IMR-90 (cell line): ENCODE data around the gene STARD8. TPM values are rescaled to one million over a fixed set of nuclear protein-coding genes. Genes with fewer than 3 reads are reported as not detected.

Experiments used
- ATAC-seq: fragments of 200-7000 bp; cut with Tn5 transposase; 2 replicates; pipeline ENCODE4 v1.9.1; 2020; ENCODE audit warnings: low read depth, mild to moderate bottlenecking, moderate library complexity
- BruUV-seq: library from RNA; stranded (reverse); fragments of 400-500 nt; replicated peaks from 2 replicates; lab custom pipeline; 2021; lab: Mats Ljungman, UMichigan
- CTCF ChIA-PET: fragments of 300-600 bp; formaldehyde crosslinking; extraction: SDS; loops from one replicate; lab custom pipeline; 2021; ENCODE audit warnings: antibody characterized with exemption; lab: Yijun Ruan, JAX
- POLR2A ChIA-PET: fragments of 300-600 bp; sonication (Branson Sonifier 250); formaldehyde crosslinking; loops from one replicate; lab custom pipeline; 2022; ENCODE audit warnings: antibody characterized with exemption; ENCODE audit not compliant: unreplicated experiment; lab: Charles Lee
- DNase-seq: peaks from one replicate; pipeline ENCODE4 v3.0.0; 2013
- H2AFZ ChIP-seq: replicated peaks from 2 replicates; pipeline ENCODE3; 2013; ENCODE audit warnings: low read length, mild to moderate bottlenecking; ENCODE audit not compliant: poor library complexity
- H2AK5ac ChIP-seq: 2 replicates; pipeline ENCODE4 v1.6.1; 2013; ENCODE audit warnings: low read depth, low read length, inconsistent platforms
- H2AK9ac ChIP-seq: replicated peaks from 2 replicates; pipeline ENCODE3; 2013; ENCODE audit warnings: mild to moderate bottlenecking, low read depth, low read length, moderate library complexity; ENCODE audit not compliant: poor library complexity
- H2BK120ac ChIP-seq: 2 replicates; pipeline ENCODE4 v1.6.1; 2013; ENCODE audit warnings: low read depth, low read length, inconsistent platforms
- H2BK15ac ChIP-seq: 3 replicates; pipeline ENCODE4 v1.6.1; 2013; ENCODE audit warnings: low read depth, low read length, inconsistent platforms
- H2BK20ac ChIP-seq: 2 replicates; pipeline ENCODE4 v1.6.1; 2013; ENCODE audit warnings: low read depth, mild to moderate bottlenecking, inconsistent platforms, low read length, moderate library complexity
- H2BK5ac ChIP-seq: 2 replicates; pipeline ENCODE4 v1.6.1; 2013; ENCODE audit warnings: mild to moderate bottlenecking, low read depth, low read length, inconsistent platforms; ENCODE audit not compliant: poor library complexity, severe bottlenecking
- H3K14ac ChIP-seq: replicated peaks from 2 replicates; pipeline ENCODE4 v1.6.1; 2013; ENCODE audit warnings: low read depth, low read length, inconsistent platforms
- H3K18ac ChIP-seq: 2 replicates; pipeline ENCODE4 v1.6.1; 2013; ENCODE audit warnings: low read depth, low read length, control low read depth
- H3K23ac ChIP-seq: 2 replicates; pipeline ENCODE4 v1.6.1; 2013; ENCODE audit warnings: low read depth, low read length, inconsistent platforms
- H3K27ac ChIP-seq: 2 replicates; pipeline ENCODE4 v1.5.1; 2013; ENCODE audit warnings: mild to moderate bottlenecking, control low read depth, low read length; ENCODE audit not compliant: insufficient read depth
- H3K27me3 ChIP-seq: 2 replicates; pipeline ENCODE4 v1.6.1; 2013; ENCODE audit warnings: low read length; ENCODE audit not compliant: control insufficient read depth, insufficient read depth
- H3K36me3 ChIP-seq: 2 replicates; pipeline ENCODE4 v1.6.1; 2013; ENCODE audit warnings: low read length, mixed read lengths; ENCODE audit not compliant: control insufficient read depth, insufficient read depth
- H3K4ac ChIP-seq: 2 replicates; pipeline ENCODE4 v1.6.1; 2013; ENCODE audit warnings: low read depth, low read length, inconsistent platforms
- H3K4me1 ChIP-seq: 2 replicates; pipeline ENCODE4 v1.6.1; 2013; ENCODE audit warnings: low read length, mixed read lengths; ENCODE audit not compliant: control insufficient read depth, insufficient read depth
- H3K4me2 ChIP-seq: 2 replicates; pipeline ENCODE4 v1.6.1; 2013; ENCODE audit warnings: low read depth, mild to moderate bottlenecking, control low read depth, low read length, moderate library complexity
- H3K4me3 ChIP-seq: 2 replicates; pipeline ENCODE4 v1.5.1; 2013; ENCODE audit warnings: low read depth, mild to moderate bottlenecking, control low read depth, low read length, moderate library complexity; ENCODE audit not compliant: insufficient read depth
- H3K56ac ChIP-seq: 2 replicates; pipeline ENCODE4 v1.6.1; 2013; ENCODE audit warnings: low read length, inconsistent platforms; ENCODE audit not compliant: insufficient read depth; ENCODE audit errors: extremely low read depth
- H3K79me1 ChIP-seq, 2 experiments: 2 replicates each; pipeline ENCODE4 v1.6.1; 2013; ENCODE audit warnings: low read length in 2 of 2, inconsistent platforms in 1 of 2, low read depth in 1 of 2
- H3K9ac ChIP-seq: 2 replicates; pipeline ENCODE4 v1.6.1; 2013; ENCODE audit warnings: low read depth, low read length, control low read depth
- H3K9me1 ChIP-seq: 2 replicates; pipeline ENCODE4 v1.6.1; 2013; ENCODE audit warnings: low read length, inconsistent platforms; ENCODE audit not compliant: insufficient read depth
- H3K9me3 ChIP-seq: 2 replicates; pipeline ENCODE4 v1.6.1; 2013; ENCODE audit warnings: low read length; ENCODE audit not compliant: control insufficient read depth, insufficient read depth
- H4K20me1 ChIP-seq: 2 replicates; pipeline ENCODE4 v1.6.1; 2013; ENCODE audit warnings: low read length, inconsistent platforms; ENCODE audit not compliant: insufficient read depth
- H4K5ac ChIP-seq: 2 replicates; pipeline ENCODE4 v1.6.1; 2013; ENCODE audit warnings: mild to moderate bottlenecking, low read depth, low read length, control low read depth
- H4K8ac ChIP-seq, 2 experiments: 2 replicates each; pipeline ENCODE4 v1.6.1; 2013; ENCODE audit warnings: low read depth in 2 of 2, low read length in 2 of 2, control low read depth in 1 of 2, inconsistent platforms in 1 of 2
- H4K91ac ChIP-seq: 2 replicates; pipeline ENCODE4 v1.6.1; 2013; ENCODE audit warnings: low read depth, low read length, inconsistent platforms; ENCODE audit not compliant: insufficient read depth
- CEBPB ChIP-seq: IDR thresholded peaks from 2 replicates; pipeline ENCODE4 v1.6.1; 2012; ENCODE audit warnings: low read depth, low read length, improper control_type of control experiment
- FOS ChIP-seq: fragments of 150-350 bp; IDR thresholded peaks from 2 replicates; pipeline ENCODE4 v1.6.1; 2016; ENCODE audit warnings: low read depth, low read length
- POLR2A ChIP-seq: IDR thresholded peaks from 2 replicates; pipeline ENCODE4 v1.6.1; 2012; ENCODE audit warnings: mild to moderate bottlenecking, low read depth, low read length
- WGBS, 2 experiments: methylation state at CpG; one replicate each; pipeline versions ENCODE4 v1.1.5 to v1.1.7; 2013; ENCODE audit warnings: missing lambda C conversion rate in 2 of 2; ENCODE audit not compliant: insufficient read length in 1 of 2; ENCODE audit errors: extremely low coverage in 2 of 2; 5-methylcytosine and 5-hydroxymethylcytosine counted together
- dilution Hi-C: fragments of 300-500 bp; cut with HindIII; formaldehyde crosslinking; loops from one replicate; pipeline ENCODE4 v1.14.3; 2018; ENCODE audit warnings: low sequenced_read_pairs; ENCODE audit not compliant: unreplicated experiment
- in situ Hi-C: fragments of 300-500 bp; cut with MboI; formaldehyde crosslinking; loops from 3 replicates; pipeline ENCODE4 v1.14.3; 2019; ENCODE audit warnings: low sequenced_read_pairs, inconsistent platforms, mixed read lengths
- intact Hi-C: fragments of 100-400 bp; cut with micrococcal nuclease; formaldehyde crosslinking; loops from 2 replicates; pipeline ENCODE4 v1.10.0; 2022
- polyA plus RNA-seq, 3 experiments: library from polyadenylated mRNA; depleted of rRNA; stranded (reverse); fragments of >200 nt; gene quantifications; 2 replicates each; pipeline ENCODE4 v1.2.3, GENCODE V29; 2012; ENCODE audit warnings: low replicate concordance in 1 of 3
- total RNA-seq: library from RNA; depleted of rRNA; stranded (reverse); fragments of >200 nt; gene quantifications from 2 replicates; pipeline ENCODE4 v1.2.3, GENCODE V29; 2012
- TF ChIP-seq, protein P1 (sequence below): fragments of 150-350 bp; IDR thresholded peaks from 2 replicates; pipeline ENCODE4 v1.6.1; 2017; ENCODE audit warnings: mild to moderate bottlenecking, antibody characterized with exemption, low read length, low read depth
- TF ChIP-seq, protein P2 (sequence below): conservative IDR thresholded peaks from 2 replicates; pipeline ENCODE4 v1.5.1; 2012; ENCODE audit warnings: mild to moderate bottlenecking, low read depth, low read length, improper control_type of control experiment

Gene STARD8
- total and polyA plus RNA-seq, 2 of the 4 experiments (the other 2 are of a cell fraction): 1.6 to 2.3 TPM

DNA sequence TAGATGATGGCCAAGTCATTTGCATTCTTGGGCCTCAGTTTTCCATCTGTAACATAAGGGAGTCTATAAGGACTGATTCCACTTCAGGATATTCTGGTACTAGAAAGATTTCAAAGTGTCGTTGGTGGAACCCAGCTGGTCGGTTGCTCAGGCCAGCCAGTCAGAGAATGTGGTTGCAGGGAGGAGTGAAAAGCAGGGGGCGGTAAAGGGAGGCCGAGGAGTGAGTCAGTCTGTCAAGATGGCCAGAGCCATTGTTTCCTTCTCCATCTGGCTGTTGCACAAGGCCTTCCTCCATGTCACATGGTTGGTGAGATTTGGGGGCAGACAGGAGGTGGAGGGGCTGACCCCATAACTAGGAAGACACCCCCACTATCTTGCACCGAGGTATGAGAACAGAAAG lies 38.2 kb downstream of the STARD8 start:
- Histone ChIP-seq H2BK20ac (no peak overlapping the region), H3K27me3 (no peaks in the 10 kb centered on the region; the same call in 1 of the 2 replicates), H3K23ac (no peak overlapping the region), H2BK120ac (peak overlapping the region; percentile 2; the same call in 1 of the 2 replicates), H3K4ac (0 out of 2 replicates have a peak overlapping the region, but pooled peaks have one; percentile 0), H3K27ac (peak overlapping the region; percentile 32; the same call in 1 of the 2 replicates), H3K4me2 (peak overlapping the region; percentile 52), H3K9ac (no peak overlapping the region), H4K5ac (peak overlapping the region; percentile 37; the same call in 1 of the 2 replicates), H4K20me1 (no peaks in the 10 kb centered on the region), H3K36me3 (no peaks in the 10 kb centered on the region), H4K91ac (peak overlapping the region; percentile 5; the same call in 1 of the 2 replicates), H3K4me1 (peaks cover 7% of the 10 kb centered on the region), H2AK5ac (no peak overlapping the region), H2BK5ac (no peak overlapping the region), H3K56ac (no peak overlapping the region), H3K9me3 (no peaks in the 10 kb centered on the region), H4K8ac (peak overlapping the region in 1 of 2 experiments; percentile 84; a peak in 3 of 4 replicates), H2AK9ac (no peak overlapping the region), H2BK15ac (no peak overlapping the region), H2AFZ (peak overlapping the region; percentile 65), H3K79me1 (no peaks in the 10 kb centered on the region), H3K14ac (0 out of 2 replicates have a peak overlapping the region, but pooled peaks have one; percentile 3), H3K9me1 (no peaks in the 10 kb centered on the region), H3K4me3 (peak overlapping the region; percentile 29; the same call in 1 of the 2 replicates), H3K18ac (no peak overlapping the region)
- peak; percentile 86 for TF ChIP-seq CEBPB
- TF ChIP-seq, protein P1, sequence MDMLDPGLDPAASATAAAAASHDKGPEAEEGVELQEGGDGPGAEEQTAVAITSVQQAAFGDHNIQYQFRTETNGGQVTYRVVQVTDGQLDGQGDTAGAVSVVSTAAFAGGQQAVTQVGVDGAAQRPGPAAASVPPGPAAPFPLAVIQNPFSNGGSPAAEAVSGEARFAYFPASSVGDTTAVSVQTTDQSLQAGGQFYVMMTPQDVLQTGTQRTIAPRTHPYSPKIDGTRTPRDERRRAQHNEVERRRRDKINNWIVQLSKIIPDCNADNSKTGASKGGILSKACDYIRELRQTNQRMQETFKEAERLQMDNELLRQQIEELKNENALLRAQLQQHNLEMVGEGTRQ: no peak
- no peak for TF ChIP-seq POLR2A
- TF ChIP-seq, protein P2, sequence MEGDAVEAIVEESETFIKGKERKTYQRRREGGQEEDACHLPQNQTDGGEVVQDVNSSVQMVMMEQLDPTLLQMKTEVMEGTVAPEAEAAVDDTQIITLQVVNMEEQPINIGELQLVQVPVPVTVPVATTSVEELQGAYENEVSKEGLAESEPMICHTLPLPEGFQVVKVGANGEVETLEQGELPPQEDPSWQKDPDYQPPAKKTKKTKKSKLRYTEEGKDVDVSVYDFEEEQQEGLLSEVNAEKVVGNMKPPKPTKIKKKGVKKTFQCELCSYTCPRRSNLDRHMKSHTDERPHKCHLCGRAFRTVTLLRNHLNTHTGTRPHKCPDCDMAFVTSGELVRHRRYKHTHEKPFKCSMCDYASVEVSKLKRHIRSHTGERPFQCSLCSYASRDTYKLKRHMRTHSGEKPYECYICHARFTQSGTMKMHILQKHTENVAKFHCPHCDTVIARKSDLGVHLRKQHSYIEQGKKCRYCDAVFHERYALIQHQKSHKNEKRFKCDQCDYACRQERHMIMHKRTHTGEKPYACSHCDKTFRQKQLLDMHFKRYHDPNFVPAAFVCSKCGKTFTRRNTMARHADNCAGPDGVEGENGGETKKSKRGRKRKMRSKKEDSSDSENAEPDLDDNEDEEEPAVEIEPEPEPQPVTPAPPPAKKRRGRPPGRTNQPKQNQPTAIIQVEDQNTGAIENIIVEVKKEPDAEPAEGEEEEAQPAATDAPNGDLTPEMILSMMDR: no peak; the same call in 1 of the 2 replicates
- 0 out of 2 replicates have a peak, but pooled peaks have one; percentile 6 for TF ChIP-seq FOS
- in situ Hi-C loops: no loop called here
- no CpG with 5 or more reads among the region's 5 CpGs for WGBS, 2 experiments
- CTCF ChIA-PET: no interaction called here
- POLR2A ChIA-PET: no interaction called here
- BruUV-seq: no TSS peak
- intact Hi-C loops: loop anchor here (5.0 kb wide), 1 partner anchor 253 kb away; the partner anchor contains the start of gene OPHN1
- DNase-seq (peak; percentile 76), ATAC-seq (peak; percentile 67)
- dilution Hi-C loops: no loop called here
